MM.1S (cell line): Measurements from ENCODE around the gene ADAMTS4.

Experiments
- DNase-seq: peaks from one replicate; pipeline ENCODE4 v3.0.0-alpha.2; 2015
- H2AFZ ChIP-seq: fragments of 300-600 bp; sonication (generic); 2 replicates; pipeline ENCODE4 v1.6.0; 2016; ENCODE audit warnings: antibody characterized with exemption, low read length
- H3F3A ChIP-seq: fragments of 300-600 bp; sonication (generic); 2 replicates; pipeline ENCODE4 v1.6.1; 2016; ENCODE audit warnings: mild to moderate bottlenecking, antibody characterized with exemption, low read length, moderate library complexity, mixed read lengths; ENCODE audit not compliant: insufficient read depth
- H3K27ac ChIP-seq: fragments of 300-600 bp; sonication (generic); 2 replicates; pipeline ENCODE4 v1.5.1; 2016; ENCODE audit warnings: mild to moderate bottlenecking, low read length
- H3K27me3 ChIP-seq: fragments of 300-600 bp; sonication (generic); replicated peaks from 2 replicates; pipeline ENCODE4 v1.6.0; 2016; ENCODE audit warnings: low read length; ENCODE audit not compliant: insufficient read depth
- H3K36me3 ChIP-seq: fragments of 300-600 bp; sonication (generic); replicated peaks from 2 replicates; pipeline ENCODE4 v1.6.1; 2016; ENCODE audit warnings: mild to moderate bottlenecking, low read length, mixed read lengths; ENCODE audit not compliant: insufficient read depth
- H3K4me1 ChIP-seq: fragments of 300-600 bp; sonication (generic); 2 replicates; pipeline ENCODE4 v1.6.1; 2016; ENCODE audit warnings: low read length, mixed read lengths
- H3K4me2 ChIP-seq: fragments of 300-600 bp; sonication (generic); 2 replicates; pipeline ENCODE4 v1.6.0; 2016; ENCODE audit warnings: low read depth, low read length
- H3K4me3 ChIP-seq: fragments of 300-600 bp; sonication (generic); 2 replicates; pipeline ENCODE4 v1.5.1; 2016; ENCODE audit warnings: low read length, mixed read lengths
- H3K79me2 ChIP-seq: fragments of 300-600 bp; sonication (generic); 2 replicates; pipeline ENCODE4 v1.6.1; 2016; ENCODE audit warnings: mixed run types, low read length, mixed read lengths
- H3K9ac ChIP-seq: fragments of 300-600 bp; sonication (generic); 2 replicates; pipeline ENCODE4 v1.6.1; 2016; ENCODE audit warnings: low read length, mixed read lengths
- H3K9me2 ChIP-seq: fragments of 300-600 bp; sonication (generic); replicated peaks from 2 replicates; pipeline ENCODE4 v1.6.1; 2016; ENCODE audit warnings: mild to moderate bottlenecking, low read length, mixed read lengths; ENCODE audit not compliant: insufficient read depth
- H3K9me3 ChIP-seq: fragments of 300-600 bp; sonication (generic); replicated peaks from 2 replicates; pipeline ENCODE4 v1.6.1; 2016; ENCODE audit warnings: mild to moderate bottlenecking, low read length, mixed read lengths; ENCODE audit not compliant: insufficient read depth
- H4K20me1 ChIP-seq: fragments of 300-600 bp; sonication (generic); 2 replicates; pipeline ENCODE4 v1.6.1; 2016; ENCODE audit warnings: mild to moderate bottlenecking, low read length, moderate library complexity, mixed read lengths; ENCODE audit not compliant: insufficient read depth
- EZH2 ChIP-seq: fragments of 300-600 bp; sonication (generic); optimal IDR thresholded peaks from 2 replicates; pipeline ENCODE3; 2017; ENCODE audit warnings: low read depth, mild to moderate bottlenecking, antibody characterized with exemption, low read length, mixed read lengths
- EZH2phosphoT487 ChIP-seq: fragments of 300-600 bp; sonication (generic); IDR thresholded peaks from 2 replicates; pipeline ENCODE4 v1.6.1; 2018; ENCODE audit warnings: antibody characterized with exemption, low read length
- TF ChIP-seq, protein P1 (sequence below): fragments of 300-600 bp; sonication (generic); IDR thresholded peaks from 2 replicates; pipeline ENCODE4 v1.5.1; 2016; ENCODE audit warnings: antibody characterized with exemption, low read length, mixed read lengths

ADAMTS4 gene

DNA sequence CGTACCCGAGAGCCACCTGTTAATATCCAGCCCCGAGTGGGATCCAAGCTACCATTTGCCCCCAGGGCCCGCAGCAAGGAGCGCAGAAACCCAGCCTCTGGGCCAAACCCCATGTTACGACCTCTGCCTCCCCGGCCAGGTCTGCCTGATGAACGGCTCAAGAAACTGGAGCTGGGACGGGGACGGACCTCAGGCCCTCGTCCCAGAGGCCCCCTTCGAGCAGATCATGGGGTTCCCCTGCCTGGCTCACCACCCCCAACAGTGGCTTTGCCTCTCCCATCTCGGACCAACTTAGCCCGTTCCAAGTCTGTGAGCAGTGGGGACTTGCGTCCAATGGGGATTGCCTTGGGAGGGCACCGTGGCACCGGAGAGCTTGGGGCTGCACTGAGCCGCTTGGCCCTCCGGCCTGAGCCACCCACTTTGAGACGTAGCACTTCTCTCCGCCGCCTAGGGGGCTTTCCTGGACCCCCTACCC lies 38.1 kb downstream of the ADAMTS4 start:
- Histone ChIP-seq H3K36me3 (peaks cover 5% of the 10 kb centered on the region; the same call in 1 of the 2 replicates), H3K27ac (no peak overlapping the region), H3K4me2 (no peak overlapping the region), H3K79me2 (peaks cover 23% of the 10 kb centered on the region), H3K27me3 (no peaks in the 10 kb centered on the region), H4K20me1 (no peaks in the 10 kb centered on the region), H3K9ac (no peak overlapping the region), H3K4me3 (no peak overlapping the region), H2AFZ (no peak overlapping the region), H3K9me2 (no peaks in the 10 kb centered on the region), H3F3A (peaks cover 22% of the 10 kb centered on the region), H3K9me3 (no peaks in the 10 kb centered on the region), H3K4me1 (peaks cover 27% of the 10 kb centered on the region)
- TF ChIP-seq, protein P1, sequence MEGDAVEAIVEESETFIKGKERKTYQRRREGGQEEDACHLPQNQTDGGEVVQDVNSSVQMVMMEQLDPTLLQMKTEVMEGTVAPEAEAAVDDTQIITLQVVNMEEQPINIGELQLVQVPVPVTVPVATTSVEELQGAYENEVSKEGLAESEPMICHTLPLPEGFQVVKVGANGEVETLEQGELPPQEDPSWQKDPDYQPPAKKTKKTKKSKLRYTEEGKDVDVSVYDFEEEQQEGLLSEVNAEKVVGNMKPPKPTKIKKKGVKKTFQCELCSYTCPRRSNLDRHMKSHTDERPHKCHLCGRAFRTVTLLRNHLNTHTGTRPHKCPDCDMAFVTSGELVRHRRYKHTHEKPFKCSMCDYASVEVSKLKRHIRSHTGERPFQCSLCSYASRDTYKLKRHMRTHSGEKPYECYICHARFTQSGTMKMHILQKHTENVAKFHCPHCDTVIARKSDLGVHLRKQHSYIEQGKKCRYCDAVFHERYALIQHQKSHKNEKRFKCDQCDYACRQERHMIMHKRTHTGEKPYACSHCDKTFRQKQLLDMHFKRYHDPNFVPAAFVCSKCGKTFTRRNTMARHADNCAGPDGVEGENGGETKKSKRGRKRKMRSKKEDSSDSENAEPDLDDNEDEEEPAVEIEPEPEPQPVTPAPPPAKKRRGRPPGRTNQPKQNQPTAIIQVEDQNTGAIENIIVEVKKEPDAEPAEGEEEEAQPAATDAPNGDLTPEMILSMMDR: no peak
- no peak for TF ChIP-seq EZH2phosphoT487
- TF ChIP-seq EZH2: no peak
- DNase-seq: no peak

DNA sequence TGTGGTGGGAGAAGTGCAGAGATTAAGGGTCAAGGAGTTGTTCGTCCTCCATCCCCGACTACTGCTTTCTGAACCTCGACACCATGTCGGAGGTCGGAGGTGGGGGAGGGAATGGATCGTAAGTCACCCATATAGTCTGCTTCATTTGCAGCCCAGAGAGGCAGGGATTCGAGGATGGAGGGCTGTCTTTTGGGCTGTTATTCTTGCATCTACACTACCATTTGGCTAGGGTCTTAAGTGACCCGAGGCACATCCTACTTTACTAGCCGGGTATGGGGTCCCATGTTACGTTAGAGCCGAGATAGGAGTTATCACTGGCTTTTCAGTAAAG lies 39.0 kb downstream of the ADAMTS4 start:
- Histone ChIP-seq H3K79me2 (peaks cover 31% of the 10 kb centered on the region), H3F3A (peaks cover 16% of the 10 kb centered on the region), H3K27me3 (no peaks in the 10 kb centered on the region), H3K9me3 (no peaks in the 10 kb centered on the region), H3K9ac (peak overlapping the region; percentile 87), H3K27ac (peak overlapping the region; percentile 46; the same call in 1 of the 2 replicates), H2AFZ (peak overlapping the region; percentile 67), H3K4me3 (peak overlapping the region; percentile 71), H3K9me2 (no peaks in the 10 kb centered on the region), H3K4me1 (peaks cover 27% of the 10 kb centered on the region), H3K36me3 (peaks cover 5% of the 10 kb centered on the region; the same call in 1 of the 2 replicates), H3K4me2 (peak overlapping the region; percentile 70), H4K20me1 (no peaks in the 10 kb centered on the region)
- TF ChIP-seq, protein P1: no peak
- TF ChIP-seq EZH2phosphoT487 (no peak), EZH2 (no peak)
- DNase-seq: no peak

DNA sequence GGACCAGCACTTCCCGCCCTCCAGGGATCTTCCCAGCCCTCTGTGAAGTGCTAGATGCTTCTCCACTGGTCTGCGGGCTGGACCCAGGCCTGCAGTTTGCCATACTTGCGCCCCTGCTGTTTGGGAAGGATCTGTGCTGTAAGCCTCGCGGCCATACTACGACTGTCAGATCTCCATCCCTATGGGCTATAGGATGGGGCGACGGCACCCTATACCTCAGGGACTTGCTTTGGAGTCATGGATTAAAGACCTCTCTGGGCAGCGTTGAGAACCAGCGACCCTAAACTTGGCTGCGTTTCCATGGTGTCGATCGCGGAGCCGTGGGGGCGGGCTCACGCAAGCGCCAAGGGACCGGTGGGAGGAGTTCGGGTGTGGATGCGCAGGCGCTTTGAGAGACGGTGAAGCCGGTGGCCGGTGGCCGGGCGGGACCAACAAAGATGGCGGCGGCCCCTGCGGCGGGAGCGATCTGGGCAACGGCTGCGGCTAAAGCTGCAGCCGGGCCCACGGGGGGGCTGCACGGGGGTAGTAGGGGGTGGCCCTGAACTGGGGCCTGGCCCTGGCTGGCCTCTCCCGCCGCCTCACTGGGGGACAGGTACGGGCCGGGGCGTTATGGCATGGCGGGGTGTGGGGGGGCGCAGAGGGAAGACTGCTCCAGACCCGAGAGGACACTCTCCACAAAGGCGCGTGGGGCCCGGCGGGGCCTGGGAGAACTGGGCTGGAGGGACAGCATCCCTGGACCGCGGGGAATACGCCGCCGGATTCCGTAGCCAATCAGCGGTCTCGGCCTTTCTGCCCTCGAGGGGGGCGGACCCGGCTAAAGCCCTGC lies 39.6 kb downstream of the ADAMTS4 start, which contains the start of gene USP21:
Gene USP21 (plus strand): TSS at position 414 of the 826 bp plus-strand sequence. CDS start 1,141 bp downstream, outside the sequence.
- Histone ChIP-seq H3K27ac (peak within 1 kb of the TSS; percentile 46; the same call in 1 of the 2 replicates), H3K4me1 (peaks cover 31% of the 10 kb centered on the region), H3K36me3 (peaks cover 5% of the 10 kb centered on the region; the same call in 1 of the 2 replicates), H3K9ac (peak within 1 kb of the TSS; percentile 87), H2AFZ (peak within 1 kb of the TSS; percentile 67), H3K27me3 (no peaks in the 10 kb centered on the region), H4K20me1 (no peaks in the 10 kb centered on the region), H3F3A (peaks cover 16% of the 10 kb centered on the region), H3K4me2 (peak within 1 kb of the TSS; percentile 70), H3K79me2 (peaks cover 36% of the 10 kb centered on the region), H3K9me3 (no peaks in the 10 kb centered on the region), H3K9me2 (no peaks in the 10 kb centered on the region), H3K4me3 (peak within 1 kb of the TSS; percentile 71)
- TF ChIP-seq, protein P1: peak; percentile 56
- no peak for TF ChIP-seq EZH2
- DNase-seq: peak; percentile 96
